HG03159 (cell line): ENCODE data around the gene SYDE1.

Source experiments
- ATAC-seq: cut with Tn5 transposase; IDR thresholded peaks from one replicate; pipeline ENCODE4 v1.9.1; 2021; ENCODE audit warnings: mild to moderate bottlenecking, moderate library complexity; ENCODE audit not compliant: unreplicated experiment

The SYDE1 gene

GRCh38 chr19:15124572-15125231, 17.5 kb downstream of the SYDE1 start:
- no peak for ATAC-seq

DNA sequence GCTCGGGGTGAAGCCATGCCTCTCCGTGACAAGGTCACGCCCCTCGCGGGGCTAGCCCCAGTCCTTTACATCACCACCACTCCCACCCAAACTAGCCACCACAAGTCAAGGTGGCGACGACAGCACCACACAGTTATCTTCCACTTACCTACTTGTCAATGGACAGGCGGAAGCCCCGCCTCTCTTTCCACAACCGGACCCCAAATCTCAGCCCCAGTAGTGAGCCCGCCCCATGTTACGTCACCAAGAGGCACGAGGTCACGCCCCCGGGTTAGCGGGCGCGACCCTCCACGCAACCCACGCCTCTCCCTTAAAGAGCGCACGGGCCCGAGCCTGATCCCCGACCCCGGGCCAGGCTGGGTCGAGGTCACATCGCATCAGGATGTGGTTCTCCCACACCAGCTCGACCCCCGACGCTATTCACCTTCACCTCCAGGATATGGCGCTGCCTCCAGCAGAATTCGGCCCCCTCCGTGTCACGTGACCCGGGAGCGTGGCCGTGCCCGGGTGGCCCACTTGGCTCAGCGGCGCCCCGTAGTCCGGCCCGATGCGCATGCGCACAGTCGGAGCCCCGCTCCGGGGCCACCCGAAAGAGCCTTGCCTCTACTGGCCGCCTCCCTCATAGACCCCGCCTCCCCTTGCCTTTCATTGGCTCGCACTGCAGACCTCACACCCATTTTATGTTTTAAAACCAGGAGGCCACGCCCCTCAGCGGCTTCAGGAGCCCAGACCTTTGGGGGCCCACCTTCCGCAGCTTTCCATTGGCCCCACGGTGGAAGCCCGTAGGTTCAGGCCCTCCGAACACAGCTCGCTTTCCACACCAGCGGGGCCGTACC, 18.2 kb downstream of the SYDE1 start:
- peak; percentile 92 for ATAC-seq

DNA sequence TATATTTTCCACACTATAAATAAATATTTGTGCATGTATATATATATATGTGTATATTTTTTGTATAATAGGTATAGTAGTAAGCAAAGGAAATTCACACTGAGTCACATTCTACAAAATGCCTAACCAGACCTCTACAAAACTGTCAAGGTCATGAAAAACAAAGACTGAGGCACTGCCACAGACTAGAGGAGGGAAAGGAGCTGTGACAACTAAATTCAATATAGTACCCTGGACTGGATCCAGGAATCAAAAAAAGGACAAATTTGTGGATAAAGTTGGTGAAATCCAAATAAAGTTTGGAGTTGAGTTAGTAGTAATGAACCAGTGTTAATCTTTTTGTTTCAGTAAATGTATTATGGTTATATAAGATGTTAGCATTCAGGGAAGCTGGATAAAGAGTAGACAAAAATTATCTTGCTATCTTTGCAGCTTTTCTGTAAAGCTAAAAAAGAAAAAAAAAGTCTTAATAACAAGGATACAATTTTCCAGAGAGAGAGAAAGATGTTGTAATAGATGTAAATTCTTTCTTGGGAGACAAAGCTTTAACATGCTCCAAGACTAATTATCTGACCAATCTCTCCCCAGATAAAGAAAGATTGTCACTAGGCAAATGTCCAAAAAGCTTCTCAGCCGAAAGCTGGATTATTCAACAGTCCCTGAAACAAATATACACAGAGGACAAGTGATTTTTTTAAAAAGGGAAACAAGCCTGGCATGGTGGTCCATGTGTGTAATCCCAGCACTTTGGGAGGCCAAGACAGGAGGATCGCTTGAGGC, 19.1 kb downstream of the SYDE1 start:
- ATAC-seq, result no peak

- ATAC-seq, result no peak
Measured at GRCh38 chr19:15128162-15128770, 21.1 kb downstream of the SYDE1 start.

DNA sequence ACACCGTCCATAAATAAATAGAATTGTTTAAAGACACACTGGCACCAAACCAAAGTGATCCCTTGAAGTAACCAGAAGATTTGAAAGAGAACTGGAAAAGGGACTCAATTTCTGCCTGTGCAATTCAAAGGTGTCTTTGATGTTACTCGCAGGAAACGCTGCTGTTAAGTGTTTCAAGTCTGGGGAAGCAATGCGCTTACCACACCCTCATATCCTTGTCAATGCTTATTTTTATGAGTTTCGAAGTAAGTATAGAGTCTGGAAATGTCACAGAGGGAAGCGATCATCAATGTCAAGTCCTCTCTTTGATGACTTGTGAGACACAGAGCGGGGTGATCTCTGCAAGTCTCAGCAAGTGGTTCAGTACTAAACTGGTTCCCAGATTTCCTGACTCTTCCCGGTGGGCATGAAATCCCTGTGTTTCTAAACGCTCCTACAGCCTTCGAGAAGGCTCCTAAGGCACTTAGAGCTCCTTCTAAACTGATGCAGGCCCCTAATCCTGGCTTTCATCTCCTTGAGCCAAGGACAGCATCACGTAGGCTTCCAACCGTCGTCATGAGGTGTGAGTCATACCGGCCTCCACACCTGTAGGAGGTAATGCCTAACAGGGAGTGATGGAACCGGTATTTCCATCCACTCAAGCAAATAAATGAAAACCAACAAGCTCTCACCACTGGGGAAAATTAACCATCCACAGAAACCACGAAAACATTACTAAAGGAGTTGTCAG, 22.8 kb downstream of the SYDE1 start:
- no peak for ATAC-seq

DNA sequence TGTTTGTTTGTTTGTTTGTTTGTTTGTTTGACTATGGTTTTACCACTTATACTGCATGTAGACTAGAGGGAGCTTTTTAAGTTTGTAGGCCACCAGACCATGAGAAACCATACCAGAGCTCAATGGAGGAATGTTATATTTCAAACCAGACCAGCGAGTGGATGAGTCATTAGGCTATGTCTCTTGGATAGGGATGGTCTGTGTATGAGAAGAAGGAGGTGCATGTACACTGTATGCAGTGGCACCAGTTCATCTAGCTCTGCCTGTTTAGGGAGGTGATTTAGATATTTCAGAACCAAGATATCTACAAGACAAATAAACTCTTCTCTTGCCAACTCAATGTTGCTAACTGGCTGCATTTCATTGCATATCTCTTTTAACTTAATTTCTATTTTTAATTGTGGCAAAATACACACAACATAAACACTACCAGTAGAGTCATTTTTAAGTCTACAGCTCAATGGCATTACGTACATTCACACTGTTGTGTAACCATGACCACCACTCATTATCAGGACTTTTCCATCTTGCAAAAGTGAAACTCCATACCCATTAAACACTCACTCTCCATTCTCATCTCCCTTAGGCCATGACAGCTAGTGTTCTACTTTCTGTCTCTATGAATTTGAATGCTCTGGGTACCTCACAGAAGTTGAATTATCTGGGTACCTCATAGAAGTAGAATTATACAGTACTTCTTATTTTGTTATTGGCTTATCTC, 29.2 kb downstream of the SYDE1 start:
- ATAC-seq, result no peak

- ATAC-seq, result no peak
Measured at GRCh38 chr19:15137777-15138176, 30.6 kb downstream of the SYDE1 start.

GRCh38 chr19:15138427-15138826, 31.2 kb downstream of the SYDE1 start:
- no peak for ATAC-seq

DNA sequence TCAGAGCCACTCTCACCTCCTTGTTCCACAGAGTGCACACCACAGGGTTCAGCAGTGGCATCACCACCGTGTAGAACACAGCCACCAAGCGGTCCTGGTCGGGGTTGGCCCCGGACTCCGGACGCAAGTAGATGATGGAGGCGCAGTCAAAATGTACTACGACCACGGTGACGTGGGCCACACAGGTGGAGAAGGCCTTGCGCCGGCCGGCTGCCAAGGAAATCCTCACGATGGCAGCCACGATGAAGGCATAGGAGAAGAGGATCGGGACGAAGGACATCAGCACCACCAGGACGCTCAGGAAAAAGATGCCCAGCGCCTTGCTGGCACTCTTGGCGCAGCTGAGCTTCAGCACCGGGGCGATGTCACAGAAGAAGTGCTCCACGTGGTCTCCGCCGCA, 33.9 kb downstream of the SYDE1 start:
- no peak for ATAC-seq

DNA sequence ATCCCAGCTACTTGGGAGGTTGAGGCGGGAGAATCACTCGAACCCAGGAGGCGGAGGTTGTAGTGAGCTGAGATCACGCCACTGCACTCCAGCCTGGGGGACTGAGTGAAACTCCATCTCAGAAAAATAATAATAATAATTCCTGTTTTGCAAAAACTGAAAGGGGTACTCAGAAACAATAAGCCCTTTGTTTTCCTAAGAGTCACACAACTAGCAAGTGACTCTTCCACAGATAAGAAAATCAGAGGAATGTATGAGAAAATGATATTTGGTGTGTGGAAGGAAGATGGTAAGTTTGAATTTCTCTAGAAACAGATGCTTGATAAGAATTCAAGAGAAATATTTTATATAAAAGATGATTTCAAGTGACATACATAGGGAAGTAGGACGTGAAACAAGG, 35.1 kb downstream of the SYDE1 start:
- no peak for ATAC-seq

DNA sequence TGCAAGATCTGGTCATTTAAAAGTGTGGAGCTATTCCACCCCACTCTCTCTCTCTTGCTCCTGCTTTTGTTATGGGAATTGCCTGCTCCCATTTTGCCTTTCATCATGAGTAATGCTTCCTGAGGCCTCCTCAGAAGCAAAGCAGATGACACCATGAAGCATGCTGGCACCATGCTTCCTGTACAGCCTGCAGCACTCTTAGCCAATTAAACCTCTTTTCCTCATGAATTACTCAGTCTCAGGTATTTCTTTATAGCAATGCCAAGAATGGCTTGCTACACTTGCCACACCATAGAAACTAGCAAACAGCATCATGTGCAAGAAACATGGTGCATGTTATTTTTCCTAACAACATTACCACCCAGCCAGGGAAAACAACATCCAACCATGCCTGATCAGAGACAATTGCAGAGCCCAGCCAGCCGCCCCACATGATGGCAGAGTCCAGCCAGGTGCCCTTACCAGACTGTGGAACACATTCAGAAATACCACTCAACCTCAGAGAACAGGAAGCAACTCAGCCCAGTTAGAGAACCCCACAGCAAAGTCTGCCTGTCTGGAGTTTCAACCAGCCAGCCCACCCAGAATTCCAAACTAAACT, 36.9 kb downstream of the SYDE1 start:
- ATAC-seq, result no peak

DNA sequence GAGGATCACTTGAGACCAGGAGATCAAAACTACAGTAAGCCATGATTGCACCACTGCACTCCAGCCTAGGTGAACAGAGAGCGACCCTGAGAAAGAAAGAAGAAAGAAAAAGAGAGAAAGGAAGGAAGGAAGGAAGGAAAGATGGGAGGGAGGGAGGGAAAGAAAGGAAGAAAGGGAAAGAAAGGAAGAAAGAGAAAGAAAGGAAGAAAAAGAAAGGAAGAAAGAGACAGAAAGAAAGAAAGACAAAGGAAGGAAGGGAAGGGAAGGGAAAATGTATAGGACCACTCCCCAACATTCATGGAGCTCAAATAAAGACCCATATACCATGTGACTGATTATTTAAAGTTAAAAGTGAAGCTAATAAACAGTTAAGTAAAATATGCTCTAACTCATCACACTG, 39.9 kb downstream of the SYDE1 start:
- ATAC-seq, result no peak

GRCh38 chr19:15149737-15150136, 42.5 kb downstream of the SYDE1 start:
- ATAC-seq, result no peak

DNA sequence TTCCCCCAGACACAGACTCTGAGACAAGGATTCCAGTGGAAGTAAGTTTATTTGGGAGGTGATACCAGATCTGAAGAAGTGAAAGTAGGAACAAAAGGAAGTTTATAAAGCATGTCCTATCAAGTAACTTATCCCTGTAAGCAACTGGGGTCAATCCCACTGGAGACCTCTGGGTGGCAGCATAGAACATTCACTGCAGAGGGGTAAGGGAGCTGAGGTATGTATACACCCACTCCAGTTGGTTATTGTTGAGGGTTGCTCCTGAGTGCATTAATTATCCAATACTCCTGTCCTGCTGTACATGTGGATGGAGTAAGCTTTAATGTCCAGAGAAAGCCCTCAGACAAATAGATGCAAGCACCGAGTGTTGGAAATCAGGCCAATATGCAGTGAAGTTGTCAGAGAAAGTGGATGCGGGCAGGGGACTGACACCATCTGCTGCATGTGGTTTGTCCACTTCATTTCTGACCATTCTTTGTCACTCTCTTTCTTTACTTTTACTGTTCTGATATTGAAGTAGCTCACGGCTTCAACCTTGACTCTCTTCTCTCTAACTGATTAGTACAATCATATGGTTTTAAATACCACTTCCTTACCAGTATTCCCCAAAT, 46.9 kb downstream of the SYDE1 start:
- no peak for ATAC-seq

GRCh38 chr19:15155296-15155695, 48.1 kb downstream of the SYDE1 start:
- ATAC-seq, result no peak

- no peak for ATAC-seq
Measured at GRCh38 chr19:15156391-15156790, 49.2 kb downstream of the SYDE1 start.

DNA sequence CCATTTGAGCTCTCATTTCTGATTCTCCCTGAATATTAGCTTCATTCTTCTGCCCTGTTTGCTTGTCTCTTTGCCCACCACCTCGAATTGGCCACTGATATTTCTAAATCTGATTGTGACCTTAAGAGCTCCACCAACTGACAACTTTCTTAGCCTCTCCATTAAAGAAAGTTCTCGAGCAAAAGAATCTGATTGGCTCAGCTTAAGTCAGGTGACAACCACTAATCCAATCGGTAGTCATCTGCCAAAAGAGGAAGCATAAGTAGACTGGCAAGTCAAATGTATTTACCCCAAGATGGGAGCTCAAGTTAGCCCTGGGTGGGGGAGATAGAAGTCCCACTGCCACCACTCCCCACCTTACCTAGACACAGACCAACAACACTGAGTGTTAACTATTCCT, 52.0 kb downstream of the SYDE1 start:
- ATAC-seq, result no peak

DNA sequence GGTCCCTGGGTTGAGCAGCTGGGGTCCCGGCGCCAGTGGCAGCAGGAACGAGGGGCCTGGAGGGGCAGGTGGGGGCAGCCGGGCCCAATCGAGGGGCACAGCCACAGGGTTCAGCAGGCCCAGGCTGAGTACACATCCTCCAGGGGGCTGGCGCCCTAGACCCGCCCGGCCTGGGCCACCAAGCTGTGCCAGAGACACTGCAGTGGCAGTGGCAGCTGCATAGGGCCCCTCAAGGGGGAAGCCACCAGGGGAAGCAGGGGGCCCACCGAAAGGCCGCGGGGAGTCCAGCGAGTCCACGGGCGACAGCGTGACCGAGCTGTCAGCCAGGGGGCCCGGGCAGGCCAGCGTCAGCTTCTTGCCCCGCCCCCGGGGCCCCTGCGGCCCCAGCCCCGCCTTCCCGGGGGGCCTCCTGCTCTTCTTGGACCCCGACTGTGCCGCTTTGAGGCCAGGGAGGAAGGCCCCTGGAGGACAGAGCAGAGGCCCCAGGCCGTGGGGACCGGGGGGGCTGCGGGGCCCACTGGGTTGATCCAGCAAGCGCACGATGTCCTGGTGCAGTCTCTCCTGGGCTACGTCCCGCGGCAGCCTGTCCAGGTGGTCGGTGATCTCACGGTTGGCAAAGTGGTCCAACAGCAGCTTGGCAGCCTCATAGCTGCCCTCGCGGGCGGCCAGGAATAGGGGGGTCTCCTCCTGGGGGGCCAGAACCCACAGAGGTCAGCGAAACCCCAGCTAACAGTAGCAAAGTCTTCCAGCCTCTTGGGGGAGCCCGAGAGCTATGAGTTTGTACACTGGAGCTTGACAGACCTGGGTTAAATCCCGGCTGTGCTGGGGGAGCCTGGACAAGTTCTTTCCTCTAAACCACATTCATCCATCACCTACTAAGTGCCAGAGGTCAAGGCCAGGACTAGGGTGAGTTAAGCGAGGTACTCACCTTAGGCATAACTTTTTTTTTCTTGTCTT, 54.1 kb downstream of the SYDE1 start:
- no peak for ATAC-seq
